NCI-H2196 (cell line): ENCODE results near the gene NRXN3.

Source experiments
- DNase-seq: peaks from one replicate; lab custom pipeline; 2025; ENCODE audit not compliant: unreplicated experiment; lab: John Stamatoyannopoulos, UW

The NRXN3 gene

GRCh38 chr14:78701246-78701645 lies 531.1 kb downstream of the NRXN3 start:
- no peak for DNase-seq

DNA sequence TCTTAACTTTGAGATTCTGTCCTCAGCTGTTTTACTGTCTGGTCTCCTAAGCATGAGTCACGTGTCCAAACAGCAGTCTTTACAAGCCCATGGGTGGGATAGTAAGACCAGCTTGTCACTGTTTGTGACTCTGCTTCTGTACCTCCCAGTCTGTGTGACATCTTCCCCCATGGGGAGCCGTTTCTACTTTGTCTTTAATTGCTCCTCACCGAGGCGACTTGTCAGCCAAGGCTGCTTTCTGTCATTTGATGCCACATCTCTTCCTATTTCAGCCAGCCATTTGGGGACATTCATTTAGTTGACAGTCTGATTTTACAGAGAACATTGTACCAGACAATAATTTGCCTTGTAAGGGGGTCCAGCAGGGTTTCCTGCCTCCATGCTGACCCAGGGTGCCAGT lies 534.8 kb downstream of the NRXN3 start:
- no peak for DNase-seq

DNA sequence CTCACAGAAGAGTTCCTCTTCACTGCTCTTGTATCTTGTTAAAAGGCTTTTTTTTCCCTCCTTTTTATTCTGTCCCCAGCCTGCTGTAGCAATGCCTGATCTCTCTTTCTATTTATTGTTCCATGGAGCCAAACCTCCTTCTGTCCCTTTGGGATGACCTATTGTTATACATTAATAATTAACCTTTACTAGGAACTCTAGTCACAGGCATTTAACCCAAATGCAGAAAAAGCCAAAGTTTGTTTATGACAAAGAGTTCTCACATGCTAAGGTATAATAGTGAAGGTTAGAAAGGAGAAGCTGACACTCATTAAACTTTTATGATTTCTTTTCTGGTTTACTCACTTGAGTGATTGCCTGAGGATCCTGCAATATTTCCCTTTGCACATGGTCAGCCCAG lies 535.8 kb downstream of the NRXN3 start:
- no peak for DNase-seq

- no peak for DNase-seq
These were observed 539.8 kb downstream of the NRXN3 start for GRCh38 chr14:78709795-78710557.

- DNase-seq: no peak
These were observed 540.8 kb downstream of the NRXN3 start for GRCh38 chr14:78710963-78711362.

DNA sequence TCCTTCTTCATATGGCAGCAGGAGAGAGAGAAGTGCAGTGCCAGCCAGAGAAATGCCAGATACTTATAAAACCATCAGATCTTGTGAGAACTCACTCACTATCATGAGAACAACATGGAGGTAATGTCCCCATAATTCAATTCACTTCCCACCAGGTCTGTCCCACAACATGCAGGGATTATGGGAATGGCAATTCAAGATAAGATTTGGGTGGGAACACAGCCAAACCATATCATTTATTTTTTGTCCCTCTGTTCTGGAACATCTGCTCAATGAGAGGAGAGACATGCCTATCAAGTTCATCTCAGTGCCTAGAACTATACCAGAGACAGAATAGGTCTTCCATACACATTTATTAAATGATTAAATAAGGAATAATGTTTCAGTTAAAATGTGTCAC lies 543.5 kb downstream of the NRXN3 start:
- no peak for DNase-seq

DNA sequence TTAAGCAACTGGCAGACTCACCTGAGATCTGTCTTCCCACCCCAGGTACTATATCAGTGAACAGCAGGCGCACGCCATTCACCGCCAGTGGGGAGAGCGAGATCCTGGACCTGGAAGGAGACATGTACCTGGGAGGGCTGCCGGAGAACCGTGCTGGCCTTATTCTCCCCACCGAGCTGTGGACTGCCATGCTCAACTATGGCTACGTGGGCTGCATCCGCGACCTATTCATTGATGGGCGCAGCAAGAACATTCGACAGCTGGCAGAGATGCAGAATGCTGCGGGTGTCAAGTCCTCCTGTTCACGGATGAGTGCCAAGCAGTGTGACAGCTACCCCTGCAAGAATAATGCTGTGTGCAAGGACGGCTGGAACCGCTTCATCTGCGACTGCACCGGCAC lies 544.5 kb downstream of the NRXN3 start:
- no peak for DNase-seq

GRCh38 chr14:78721756-78722480 lies 551.7 kb downstream of the NRXN3 start:
- DNase-seq: no peak

GRCh38 chr14:78725086-78725485 lies 554.9 kb downstream of the NRXN3 start:
- DNase-seq: no peak

- DNase-seq: no peak
These were observed 566.9 kb downstream of the NRXN3 start for GRCh38 chr14:78737116-78737515.

GRCh38 chr14:78737601-78738000 lies 567.4 kb downstream of the NRXN3 start:
- no peak for DNase-seq

DNA sequence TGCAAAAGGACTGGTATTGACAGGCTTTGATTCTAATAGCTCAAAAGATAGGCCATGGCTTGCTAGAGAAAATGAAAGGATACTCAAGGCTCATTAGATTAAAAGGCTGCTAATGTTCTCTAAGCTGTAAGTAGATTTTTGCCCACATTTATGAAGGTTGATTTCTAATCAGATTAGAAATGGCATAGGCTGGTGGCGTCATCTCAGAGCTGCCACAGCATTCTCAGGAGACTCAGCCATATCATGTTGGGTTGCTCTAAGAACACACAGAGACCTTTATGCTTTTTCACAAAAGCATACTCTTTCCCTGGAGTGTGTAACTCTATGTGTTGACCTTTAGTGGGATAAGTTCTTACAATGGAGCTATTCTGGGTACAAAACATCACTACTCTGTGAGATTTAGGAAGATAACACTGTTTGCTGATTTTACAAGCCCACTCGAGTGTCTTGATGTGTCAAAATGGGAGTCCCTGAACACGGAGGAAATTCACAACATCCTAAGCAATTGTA lies 576.0 kb downstream of the NRXN3 start:
- no peak for DNase-seq

DNA sequence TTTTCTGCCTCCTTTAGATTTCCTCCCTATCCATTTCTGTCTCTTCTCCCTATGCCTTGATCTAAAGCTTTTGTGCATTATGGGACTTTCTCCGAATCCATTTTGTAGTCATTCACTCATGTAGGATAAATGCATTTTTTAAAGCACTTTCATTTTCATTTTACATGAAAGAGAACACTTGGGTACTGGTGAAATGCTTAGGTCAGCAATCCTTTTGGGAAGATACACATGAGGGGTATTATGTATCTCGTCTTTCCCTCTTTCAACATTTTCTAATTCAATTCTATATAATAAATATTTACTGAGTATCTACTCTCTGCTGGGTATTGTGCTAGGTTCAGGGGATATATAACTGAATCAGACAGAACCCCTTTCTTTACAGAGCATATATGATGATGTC lies 577.6 kb downstream of the NRXN3 start:
- DNase-seq: no peak

GRCh38 chr14:78752518-78753188 lies 582.5 kb downstream of the NRXN3 start:
- no peak for DNase-seq

DNA sequence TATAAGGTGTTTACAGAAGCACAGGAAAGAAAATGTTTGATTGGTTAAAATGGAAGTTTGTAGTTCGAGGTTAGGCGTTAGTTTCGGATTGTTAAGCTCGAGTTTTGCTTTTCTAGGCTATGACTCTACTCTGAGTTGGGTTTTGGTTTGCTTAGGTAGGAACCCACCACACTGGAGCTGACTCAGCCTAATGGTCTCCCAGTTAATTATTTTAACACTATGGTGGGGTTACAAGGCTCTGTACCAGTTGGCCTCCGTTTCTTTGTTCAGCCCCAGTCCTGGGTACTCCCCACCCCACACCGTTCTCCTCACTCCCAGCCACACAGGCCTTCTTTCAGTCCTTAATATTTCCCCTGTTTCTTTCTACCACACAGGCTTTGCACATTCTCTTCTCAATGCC lies 583.9 kb downstream of the NRXN3 start:
- DNase-seq: no peak

- DNase-seq: peak; percentile 52
These were observed 588.2 kb downstream of the NRXN3 start for GRCh38 chr14:78758333-78758732.

DNA sequence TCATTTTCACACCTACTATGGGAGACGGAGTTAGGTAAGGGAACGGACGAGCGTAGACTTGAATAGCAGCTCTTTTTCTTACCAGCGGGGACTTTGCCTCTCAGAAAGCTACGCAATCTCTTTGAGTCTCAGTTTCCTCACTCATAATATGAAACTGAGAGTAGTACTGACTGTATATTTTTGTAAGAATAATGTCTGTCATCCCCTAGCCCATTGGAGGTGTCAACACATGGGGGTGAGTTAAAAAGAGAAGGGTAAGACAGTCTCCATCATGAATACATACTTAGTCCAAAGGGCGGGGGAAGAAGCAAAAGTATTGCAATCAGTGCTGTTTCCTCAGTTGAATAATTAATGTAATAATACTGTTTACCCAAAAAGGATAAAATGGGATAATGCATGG lies 592.2 kb downstream of the NRXN3 start:
- DNase-seq: no peak

- DNase-seq: no peak
These were observed 593.6 kb downstream of the NRXN3 start for GRCh38 chr14:78763746-78764145.

DNA sequence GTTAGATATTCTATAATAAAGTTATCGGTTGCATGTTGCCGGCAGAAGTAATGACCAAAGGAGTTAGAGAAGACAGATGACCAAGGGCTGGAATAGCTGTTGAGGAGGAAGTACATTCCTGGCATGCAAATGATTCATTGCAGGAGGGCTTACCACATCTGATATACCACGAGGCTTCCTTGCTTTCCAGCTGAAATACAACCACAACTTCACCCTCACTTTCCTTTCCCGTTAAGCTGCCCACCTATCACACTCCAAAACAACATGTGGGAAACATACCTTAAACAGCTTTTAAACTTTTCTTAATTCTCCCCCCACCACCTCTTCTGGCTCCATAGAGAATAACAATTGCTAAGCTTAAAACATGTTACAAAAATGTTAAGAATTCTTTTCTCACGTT lies 594.1 kb downstream of the NRXN3 start:
- no peak for DNase-seq

DNA sequence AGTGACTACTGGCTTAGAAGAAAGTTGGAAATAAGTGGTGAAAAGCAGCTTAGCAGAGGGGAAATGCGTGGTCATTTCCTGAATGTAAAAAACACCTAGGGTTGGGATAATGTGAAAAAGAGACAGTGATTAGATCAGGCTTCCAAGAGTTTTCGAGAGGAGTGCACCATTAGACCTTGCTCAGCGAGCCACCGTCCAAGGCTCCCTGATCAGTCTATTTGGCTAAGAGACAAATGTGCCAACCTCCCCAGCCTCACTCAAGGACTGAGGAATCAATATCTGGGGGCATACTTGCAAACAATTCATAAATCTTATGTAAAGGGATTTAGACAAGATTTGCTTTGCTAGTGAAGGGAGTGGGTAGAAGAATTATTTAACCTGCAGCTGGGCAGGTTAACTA lies 594.5 kb downstream of the NRXN3 start:
- no peak for DNase-seq

GRCh38 chr14:78767436-78767835 lies 597.3 kb downstream of the NRXN3 start:
- no peak for DNase-seq

DNA sequence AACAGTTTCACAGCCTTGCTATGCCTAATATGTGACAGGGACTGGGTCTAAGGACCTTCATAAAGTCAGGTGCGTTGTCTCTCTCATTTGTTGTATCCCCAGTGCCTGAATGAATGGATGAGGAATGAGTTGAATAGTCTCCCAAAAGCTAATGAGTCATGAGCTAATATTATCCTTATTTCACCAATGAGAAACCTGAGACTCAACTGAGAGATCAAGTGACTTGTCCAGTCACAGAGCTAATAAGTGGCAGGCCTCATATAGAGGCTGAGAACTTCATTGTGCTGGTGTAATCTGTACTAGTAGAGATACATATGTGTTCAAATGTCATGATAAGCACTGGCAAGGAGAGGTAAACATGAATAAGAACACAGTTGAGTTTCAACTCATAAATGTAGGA lies 612.4 kb downstream of the NRXN3 start:
- DNase-seq: no peak
